Fibroblast of lung (primary cell): ENCODE measurements around the gene HOXB1. TPM values are rescaled to one million over a fixed set of nuclear protein-coding genes. Genes with fewer than 3 reads are reported as not detected.

Source experiments
- DNase-seq, 2 donors: peaks; one replicate each; pipeline versions ENCODE4 v3.0.0 to v3.0.0-alpha.2; 2010; ENCODE audit warnings: low read depth in 2 of 2
- H2AFZ ChIP-seq: 2 replicates; pipeline ENCODE4 v1.5.1; 2012; ENCODE audit warnings: low read length, control low read depth, inconsistent platforms
- H3K27ac ChIP-seq: 2 replicates; pipeline ENCODE4 v1.5.1; 2011; ENCODE audit warnings: low read length, control low read depth; ENCODE audit not compliant: insufficient read depth
- H3K27me3 ChIP-seq: 2 replicates; pipeline ENCODE4 v1.5.1; 2011; ENCODE audit warnings: mild to moderate bottlenecking, low read length; ENCODE audit not compliant: control insufficient read depth, insufficient read depth
- H3K36me3 ChIP-seq: 2 replicates; pipeline ENCODE4 v1.5.1; 2011; ENCODE audit warnings: low read length; ENCODE audit not compliant: control insufficient read depth, insufficient read depth
- H3K4me1 ChIP-seq: 2 replicates; pipeline ENCODE4 v1.5.1; 2011; ENCODE audit warnings: low read length; ENCODE audit not compliant: control insufficient read depth, insufficient read depth; ENCODE audit errors: extremely low read depth
- H3K4me2 ChIP-seq: 2 replicates; pipeline ENCODE4 v1.5.1; 2011; ENCODE audit warnings: low read length, control low read depth; ENCODE audit not compliant: insufficient read depth; ENCODE audit errors: extremely low read depth
- H3K4me3 ChIP-seq, 4 experiments: fragments of 200-600 bp in 1 of 4; sonication (generic) in 1 of 4; replicated peaks in 1 of 4; 2 replicates each; pipeline ENCODE4 v1.5.1; 2011 to 2016; ENCODE audit warnings: low read length in 4 of 4, low read depth in 3 of 4, mild to moderate bottlenecking in 3 of 4, control low read depth in 2 of 4, inconsistent platforms in 1 of 4, mixed read lengths in 1 of 4; ENCODE audit not compliant: insufficient read depth in 1 of 4; ENCODE audit errors: control extremely low read depth in 1 of 4
- H3K79me2 ChIP-seq: 2 replicates; pipeline ENCODE4 v1.5.1; 2012; ENCODE audit warnings: mild to moderate bottlenecking, low read length, inconsistent platforms; ENCODE audit not compliant: control insufficient read depth, insufficient read depth
- H3K9ac ChIP-seq: 2 replicates; pipeline ENCODE4 v1.5.1; 2011; ENCODE audit warnings: mild to moderate bottlenecking, low read length, control low read depth; ENCODE audit not compliant: insufficient read depth
- H3K9me3 ChIP-seq: 2 replicates; pipeline ENCODE4 v1.5.1; 2012; ENCODE audit warnings: low read depth, low read length; ENCODE audit not compliant: control insufficient read depth, insufficient read depth
- H4K20me1 ChIP-seq: 2 replicates; pipeline ENCODE4 v1.5.1; 2011; ENCODE audit warnings: low read length; ENCODE audit not compliant: control insufficient read depth, insufficient read depth; ENCODE audit errors: extremely low read depth
- EZH2 ChIP-seq: IDR thresholded peaks from 2 replicates; pipeline ENCODE4 v1.5.1; 2012; ENCODE audit warnings: low read length, control low read depth, mild to moderate bottlenecking; ENCODE audit errors: missing control alignments
- polyA plus RNA-seq, 2 donors: library from polyadenylated mRNA; depleted of rRNA in 1 of 2; stranded (reverse) in 1 of 2; unstranded in 1 of 2; fragments of >200 nt; gene quantifications; 2 replicates each; pipeline ENCODE4 v1.2.1, GENCODE V29; 2011 to 2012; ENCODE audit warnings: missing spikeins in 1 of 2
- total RNA-seq: library from RNA; depleted of rRNA; stranded (reverse); fragments of >200 nt; gene quantifications from 2 replicates; pipeline ENCODE4 v1.2.1, GENCODE V29; 2014
- TF ChIP-seq, protein P1 (sequence below), 2 donors: IDR thresholded peaks in 1 of 2; conservative IDR thresholded peaks in 1 of 2; 1 replicate in 1 of 2; 2 replicates in 1 of 2; pipeline ENCODE4 v1.5.1; 2011 to 2012; ENCODE audit warnings: low read length in 2 of 2, control low read depth in 1 of 2, inconsistent platforms in 1 of 2, low read depth in 1 of 2, mild to moderate bottlenecking in 1 of 2

Gene HOXB1
- total and polyA plus RNA-seq, 2 donors (not counting 1 experiment from before 2014, with no cell fraction given), result not detected

DNA sequence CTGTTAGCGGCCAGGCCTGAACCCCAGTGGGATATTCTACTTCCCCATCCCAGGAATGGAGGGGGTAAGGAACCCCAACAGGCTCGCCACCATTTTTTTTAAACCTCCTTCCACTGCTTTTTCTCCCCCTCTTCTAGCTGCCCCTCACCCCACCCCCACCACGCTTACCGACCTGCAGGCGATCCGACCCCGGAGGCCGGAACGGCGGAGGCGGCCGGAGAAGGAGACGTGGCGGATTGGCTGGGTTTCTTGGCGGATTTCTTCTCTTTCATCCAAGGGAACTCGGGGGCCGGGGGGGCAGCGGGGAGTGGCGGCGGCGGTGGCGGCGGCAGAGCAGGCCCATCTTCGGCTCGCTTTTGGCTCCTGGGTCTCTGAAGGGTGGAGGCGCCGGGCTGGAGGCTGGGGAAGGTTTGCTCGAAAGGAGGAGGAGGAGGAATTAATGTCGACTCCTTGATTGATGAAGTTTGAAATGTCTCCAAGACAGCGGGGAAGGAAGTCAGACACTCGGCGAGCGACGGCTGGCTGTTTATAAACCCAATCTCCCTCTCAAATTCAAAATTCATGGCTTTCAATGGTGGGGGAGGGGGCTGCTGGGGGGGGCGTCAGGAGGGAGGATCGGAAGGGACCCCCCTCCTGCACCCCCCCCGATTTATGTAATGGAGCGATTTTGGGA is 13.7 kb upstream of the HOXB1 start:
- Histone ChIP-seq H3K27me3 (no peaks in the 10 kb centered on the region), H2AFZ (no peak overlapping the region), H3K9ac (peak overlapping the region; percentile 90), H3K4me2 (no peak overlapping the region), H3K36me3 (peaks cover 10% of the 10 kb centered on the region), H3K27ac (peak overlapping the region; percentile 97), H3K4me3 (peak overlapping the region; percentile 89 to 99 (median 90)), H3K79me2 (peaks cover 91% of the 10 kb centered on the region), H4K20me1 (no peaks in the 10 kb centered on the region), H3K9me3 (no peaks in the 10 kb centered on the region), H3K4me1 (peaks cover 32% of the 10 kb centered on the region)
- peak; percentile 94 to 98 for DNase-seq
- TF ChIP-seq, protein P1, sequence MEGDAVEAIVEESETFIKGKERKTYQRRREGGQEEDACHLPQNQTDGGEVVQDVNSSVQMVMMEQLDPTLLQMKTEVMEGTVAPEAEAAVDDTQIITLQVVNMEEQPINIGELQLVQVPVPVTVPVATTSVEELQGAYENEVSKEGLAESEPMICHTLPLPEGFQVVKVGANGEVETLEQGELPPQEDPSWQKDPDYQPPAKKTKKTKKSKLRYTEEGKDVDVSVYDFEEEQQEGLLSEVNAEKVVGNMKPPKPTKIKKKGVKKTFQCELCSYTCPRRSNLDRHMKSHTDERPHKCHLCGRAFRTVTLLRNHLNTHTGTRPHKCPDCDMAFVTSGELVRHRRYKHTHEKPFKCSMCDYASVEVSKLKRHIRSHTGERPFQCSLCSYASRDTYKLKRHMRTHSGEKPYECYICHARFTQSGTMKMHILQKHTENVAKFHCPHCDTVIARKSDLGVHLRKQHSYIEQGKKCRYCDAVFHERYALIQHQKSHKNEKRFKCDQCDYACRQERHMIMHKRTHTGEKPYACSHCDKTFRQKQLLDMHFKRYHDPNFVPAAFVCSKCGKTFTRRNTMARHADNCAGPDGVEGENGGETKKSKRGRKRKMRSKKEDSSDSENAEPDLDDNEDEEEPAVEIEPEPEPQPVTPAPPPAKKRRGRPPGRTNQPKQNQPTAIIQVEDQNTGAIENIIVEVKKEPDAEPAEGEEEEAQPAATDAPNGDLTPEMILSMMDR (conservative IDR thresholded peaks at IDR 0.05 in 1 of 2, IDR thresholded peaks at IDR 0.05 in 1 of 2; ENCODE audit: low read depth in 1 of 2, low read length in 2 of 2), result no peak
- TF ChIP-seq EZH2, result no peak

DNA sequence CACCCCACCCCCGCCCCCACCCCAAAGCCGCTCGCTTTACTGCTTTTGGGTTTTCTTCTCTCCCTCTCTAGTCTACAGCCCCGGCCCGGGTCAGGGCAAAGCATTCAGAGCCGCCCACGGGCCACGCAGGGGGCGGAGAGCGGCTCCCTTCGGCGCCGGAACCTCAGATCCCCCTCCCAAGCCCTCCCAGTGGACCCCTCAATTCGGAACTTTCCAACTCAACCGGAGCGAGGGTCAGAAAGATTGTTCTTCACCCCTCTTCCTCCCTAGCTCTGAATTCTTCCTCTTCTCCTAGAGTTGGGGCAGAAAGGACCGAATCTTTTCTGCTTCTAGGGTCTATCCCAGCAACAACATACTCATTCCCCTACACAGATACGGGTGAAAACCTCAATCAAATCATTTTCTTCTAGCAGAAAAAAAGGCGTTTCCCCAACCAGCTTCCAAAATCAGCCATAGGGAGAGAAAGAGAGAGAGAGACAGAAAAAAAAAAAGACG is 13.1 kb upstream of the HOXB1 start:
- no peak for DNase-seq
- H3K4me3 ChIP-seq, result peak overlapping the region; percentile 89 to 99 (median 90)

More for the DNA sequence above, 13.1 kb upstream of the HOXB1 start:
- no peak for TF ChIP-seq EZH2
- TF ChIP-seq, protein P1 (conservative IDR thresholded peaks at IDR 0.05 in 1 of 2, IDR thresholded peaks at IDR 0.05 in 1 of 2; ENCODE audit: low read depth in 1 of 2, low read length in 2 of 2), result no peak
- H3K4me1 ChIP-seq, result peaks cover 31% of the 10 kb centered on the region
- H3K27me3 ChIP-seq, result no peaks in the 10 kb centered on the region
- no peaks in the 10 kb centered on the region for H3K9me3 ChIP-seq
- H3K27ac ChIP-seq, result peak overlapping the region; percentile 97
- peaks cover 87% of the 10 kb centered on the region for H3K79me2 ChIP-seq
- H3K4me2 ChIP-seq, result peak overlapping the region; percentile 20
- no peaks in the 10 kb centered on the region for H4K20me1 ChIP-seq
- H2AFZ ChIP-seq, result no peak overlapping the region
- peaks cover 8% of the 10 kb centered on the region for H3K36me3 ChIP-seq
- peak overlapping the region; percentile 90 for H3K9ac ChIP-seq
